HS-5 (cell line): Measurements from ENCODE around the gene CASP3.
"Not testable (repeated sequence)": the region's sequence is repeated elsewhere in the genome, so short reads cannot be mapped to it uniquely, and the experiment has no call there.

Experiments
- DNase-seq: peaks from one replicate; pipeline ENCODE4 v3.0.0-alpha.2; 2012; ENCODE audit warnings: low read depth

CASP3 gene

DNA sequence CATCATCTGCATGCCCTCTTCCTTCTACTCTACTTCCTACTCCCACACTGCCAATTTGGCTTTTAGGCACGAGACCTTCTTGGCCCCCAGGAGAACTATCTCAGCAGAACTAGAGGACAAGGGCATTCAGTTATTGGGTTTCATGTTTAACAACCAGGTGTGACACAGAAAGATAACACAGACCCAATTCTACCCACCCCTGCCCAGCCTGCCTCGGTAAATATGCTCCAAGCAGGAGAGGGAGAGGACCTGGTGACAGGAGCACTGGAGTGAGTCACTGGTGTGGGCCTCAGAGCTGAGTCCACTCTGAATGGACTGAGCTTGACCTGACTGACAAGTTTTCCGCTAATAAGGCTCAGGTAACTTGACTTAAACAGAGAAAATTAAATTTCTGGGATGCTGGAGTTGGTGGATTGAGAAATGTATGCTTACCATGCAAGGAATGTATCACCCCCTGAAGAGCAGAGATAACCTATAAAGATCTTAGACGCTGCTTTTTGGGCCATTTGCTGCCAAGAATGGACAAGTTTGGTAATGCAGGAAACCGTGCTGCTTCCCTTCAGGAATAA lies 52.5 kb downstream of the CASP3 start:
- no peak for DNase-seq

DNA sequence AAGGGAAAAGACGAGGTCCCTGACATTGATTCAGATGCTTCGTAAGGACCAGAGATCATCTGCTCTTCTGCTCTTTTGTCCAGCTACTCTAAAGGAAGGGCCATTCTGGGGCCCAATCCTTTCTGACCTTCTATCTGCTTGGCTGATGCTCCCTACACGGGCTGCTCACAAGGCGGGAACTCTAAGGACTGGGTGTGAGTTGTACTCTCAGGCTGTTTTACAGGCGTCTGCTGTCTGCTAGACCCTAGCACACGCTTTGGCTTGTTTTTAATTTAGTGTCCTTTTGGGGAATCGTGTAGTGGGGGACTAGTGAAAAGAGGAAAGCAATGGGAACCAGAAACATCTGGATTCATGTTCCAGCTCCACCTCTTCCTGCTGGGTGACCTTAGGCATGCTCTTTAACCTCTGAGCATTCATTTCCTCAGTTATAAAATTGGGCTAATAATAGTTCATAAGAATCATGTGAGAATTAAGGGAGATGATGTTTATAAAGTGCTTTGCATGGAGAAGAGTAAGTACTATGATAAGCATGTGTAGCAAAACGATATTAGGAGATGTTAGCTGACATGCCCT lies 53.1 kb downstream of the CASP3 start:
- no peak for DNase-seq

DNA sequence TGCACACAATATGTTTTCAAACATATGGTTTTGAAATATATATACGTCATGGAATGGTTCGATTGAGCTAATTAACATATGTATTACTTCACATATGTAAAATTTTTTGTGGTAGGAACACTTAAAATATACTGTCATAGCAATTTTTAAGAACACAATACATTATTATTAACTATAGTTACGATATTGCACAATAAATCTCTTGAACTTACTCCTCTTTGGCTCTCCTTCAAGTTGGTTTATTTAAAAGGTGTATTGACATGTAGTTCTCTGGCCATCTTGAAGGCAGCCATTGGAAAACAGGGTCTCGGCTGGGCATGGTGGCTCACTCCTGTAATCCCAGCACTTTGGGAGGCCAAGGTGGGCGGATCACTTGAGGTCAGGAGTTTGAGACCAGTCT lies 53.8 kb downstream of the CASP3 start:
- no peak for DNase-seq

DNA sequence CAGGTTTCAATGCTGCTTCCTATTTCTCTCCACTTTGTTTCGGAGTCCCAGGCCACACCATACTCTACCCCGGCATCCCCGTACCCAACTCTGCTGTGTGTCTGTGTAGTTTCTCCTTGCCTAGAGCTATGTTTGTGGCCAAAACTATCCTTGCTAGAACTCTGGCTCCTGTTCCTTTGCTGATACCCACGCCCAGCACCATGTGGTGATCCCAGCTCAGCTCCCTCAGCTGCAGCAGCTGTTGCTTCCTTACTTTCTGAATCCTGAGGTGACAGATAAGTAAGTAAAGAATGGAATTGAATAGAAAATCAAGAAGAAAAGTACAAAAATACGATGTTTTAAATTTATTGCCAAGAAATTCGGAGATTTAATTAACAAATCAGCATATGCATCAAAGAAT lies 55.8 kb downstream of the CASP3 start:
- DNase-seq: no peak

DNA sequence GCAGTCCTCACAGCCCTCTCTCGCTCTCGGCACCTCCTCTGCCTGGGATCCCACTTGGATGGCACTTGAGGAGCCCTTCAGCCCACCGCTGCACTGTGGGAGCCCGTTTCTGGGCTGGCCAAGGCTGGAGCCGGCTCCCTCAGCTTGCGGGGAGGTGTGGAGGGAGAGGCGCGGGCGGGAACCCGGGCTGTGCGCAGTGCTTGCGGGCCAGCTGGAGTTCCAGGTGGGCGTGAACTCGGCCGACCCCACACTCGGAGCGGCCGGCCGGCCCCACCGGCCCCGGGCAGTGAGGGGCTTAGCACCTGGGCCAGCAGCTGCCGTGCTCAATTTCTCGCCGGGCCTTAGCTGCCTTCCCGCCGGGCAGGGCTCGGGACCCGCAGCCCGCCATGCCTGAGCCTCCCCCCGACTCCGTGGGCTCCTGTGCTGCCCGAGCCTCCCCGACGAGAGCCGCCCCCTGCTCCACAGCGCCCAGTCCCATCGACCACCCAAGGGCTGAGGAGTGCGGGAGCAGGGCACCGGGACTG lies 57.4 kb downstream of the CASP3 start:
- DNase-seq: not testable (repeated sequence)

DNA sequence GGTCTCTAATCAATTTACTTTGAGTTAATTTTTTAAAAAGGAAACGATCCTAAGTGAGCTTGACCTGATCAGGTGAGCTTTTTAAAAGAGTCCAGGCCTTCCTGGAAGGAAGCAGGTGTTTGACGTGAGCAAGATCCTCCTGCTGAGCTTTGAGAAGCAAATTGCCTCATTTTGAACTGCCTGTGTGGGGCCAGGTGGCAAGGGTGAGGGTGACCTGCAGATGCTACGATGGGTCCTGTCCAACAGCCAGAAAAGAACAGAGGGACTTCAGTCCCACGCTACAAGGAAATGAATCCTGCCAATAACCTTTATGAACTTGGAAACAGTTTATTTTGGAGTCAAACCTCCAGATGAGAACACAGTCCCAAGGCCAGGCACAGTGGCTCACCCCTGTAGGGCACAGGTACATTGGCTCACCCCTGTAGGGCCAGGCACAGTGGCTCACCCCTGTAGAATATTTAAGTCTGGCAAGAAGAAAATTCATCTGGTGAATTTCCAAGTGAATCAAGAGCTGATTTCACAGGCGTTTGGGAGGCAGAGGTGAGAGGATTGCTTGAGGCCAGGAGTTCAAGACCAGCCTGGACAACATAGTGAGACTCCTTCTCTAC lies 58.1 kb downstream of the CASP3 start:
- no peak for DNase-seq

DNA sequence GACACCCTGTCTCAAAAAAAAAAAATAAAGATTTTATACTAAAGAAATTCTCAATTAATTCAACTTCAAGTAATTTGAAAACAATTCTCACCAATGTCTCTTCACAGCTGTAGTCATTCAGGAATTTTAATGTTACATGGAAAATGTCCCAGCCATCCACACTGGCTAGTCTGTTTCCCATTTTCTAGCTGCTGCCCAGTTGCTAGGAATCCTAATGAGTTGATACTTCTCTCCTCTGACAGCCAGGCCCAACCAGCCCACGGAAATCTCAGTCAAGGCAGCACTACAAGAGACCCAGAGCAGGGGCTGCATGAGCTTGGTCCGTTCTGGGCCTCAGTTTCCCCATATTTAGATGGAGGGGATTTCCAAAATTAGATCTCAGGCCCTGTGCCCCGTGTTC lies 59.1 kb downstream of the CASP3 start:
- DNase-seq: no peak

DNA sequence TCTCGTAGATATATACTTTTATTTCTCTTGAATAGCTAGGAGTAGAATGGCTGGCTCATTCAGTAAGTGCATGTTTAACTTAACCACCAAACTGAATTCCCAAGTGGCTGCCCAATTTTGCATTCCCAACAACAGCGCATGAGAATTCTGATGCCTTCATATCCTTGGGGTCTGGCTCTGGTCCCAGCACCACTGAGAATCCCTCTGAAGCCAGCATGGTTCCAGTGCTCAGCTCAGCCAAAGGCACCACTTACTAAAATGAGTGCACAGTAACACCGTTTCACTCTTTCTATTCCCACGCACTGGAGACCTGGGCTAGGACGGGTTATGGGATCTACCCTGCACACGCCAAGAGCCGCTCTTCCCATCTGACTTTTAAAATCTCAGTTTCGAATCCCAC lies 60.4 kb downstream of the CASP3 start:
- DNase-seq: no peak

DNA sequence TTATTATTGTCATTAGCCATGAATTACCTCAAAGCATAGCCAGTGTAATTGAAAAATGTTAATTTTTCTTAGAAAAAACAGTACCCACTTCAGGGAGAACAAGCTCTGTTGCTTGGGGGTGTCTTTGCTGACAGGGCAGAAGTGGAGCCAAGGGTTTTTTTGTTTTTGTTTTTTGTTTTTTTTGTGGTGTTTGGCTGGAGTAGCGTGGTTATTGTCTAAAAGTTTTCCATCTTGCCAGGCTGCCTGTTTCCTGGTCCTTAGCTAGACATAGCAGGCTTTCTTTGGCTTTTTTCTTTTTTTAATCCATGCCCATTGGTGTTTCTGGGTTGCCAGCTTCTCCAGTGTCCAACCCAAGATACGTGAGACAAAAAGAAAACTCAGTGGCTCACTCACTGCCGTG lies 61.5 kb downstream of the CASP3 start:
- no peak for DNase-seq

DNA sequence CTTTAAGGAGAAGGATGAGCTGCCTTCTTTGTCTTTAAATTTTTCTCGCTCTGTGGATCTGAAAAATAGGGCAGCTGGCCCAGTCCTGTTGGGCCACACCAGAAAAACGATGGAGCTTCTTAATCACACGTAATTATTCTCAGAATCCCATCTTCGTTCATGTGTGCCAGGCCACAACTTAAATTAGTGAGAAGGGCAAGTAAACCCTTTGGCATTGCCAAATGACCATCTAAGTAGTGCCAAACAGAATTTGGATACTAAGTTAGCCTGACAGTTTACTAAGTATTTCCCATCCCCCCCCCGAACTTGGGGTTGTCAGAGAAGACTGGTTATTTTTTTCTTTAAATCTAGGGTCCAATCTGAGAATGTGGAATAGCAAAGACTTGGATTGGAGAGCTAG lies 62.0 kb downstream of the CASP3 start:
- no peak for DNase-seq

DNA sequence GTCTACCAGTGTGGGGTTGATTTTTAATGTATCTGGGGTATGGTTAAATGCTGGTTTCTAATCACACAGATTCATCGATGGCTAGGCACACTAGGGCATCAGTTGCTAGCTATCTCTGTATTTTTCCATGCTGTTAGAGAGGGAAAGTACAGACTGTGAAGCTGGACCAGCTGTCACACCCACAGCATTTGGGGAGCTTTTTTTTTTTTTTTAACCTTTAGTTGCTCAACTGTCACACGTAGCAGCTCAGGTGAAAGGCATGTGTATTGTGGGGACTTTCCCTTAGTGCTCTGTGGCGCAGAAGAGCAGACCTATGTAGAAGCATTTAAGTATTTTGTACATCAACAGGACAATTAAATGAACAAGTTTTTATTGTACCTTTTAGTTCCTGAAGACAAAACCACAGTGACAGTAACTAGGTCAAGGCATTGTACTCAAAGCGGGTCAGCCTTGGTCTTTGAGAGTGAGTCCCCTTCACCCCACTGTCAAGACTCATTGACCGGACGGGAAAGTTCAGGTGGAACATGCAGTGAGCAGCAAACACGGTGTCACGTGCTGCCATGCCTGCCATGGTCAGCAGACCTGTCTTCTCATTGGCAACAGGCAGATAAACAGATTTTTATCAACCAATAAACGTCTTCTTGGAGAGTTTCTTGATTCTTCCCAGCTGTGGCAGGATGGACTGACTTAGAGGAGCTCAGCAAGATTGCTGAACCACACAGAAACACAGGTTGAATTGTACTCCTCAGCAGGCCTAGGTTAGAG lies 65.3 kb downstream of the CASP3 start:
- no peak for DNase-seq
